Heart left ventricle (tissue), 13 donors: Measurements from ENCODE around the gene HELLS.

Source experiments
- POLR2A ChIP-seq, 2 donors: fragments of 450-650 bp; IDR thresholded peaks; one replicate each; pipeline ENCODE4 v1.6.1; 2017; ENCODE audit warnings: antibody characterized with exemption in 2 of 2, mild to moderate bottlenecking in 2 of 2, moderate library complexity in 2 of 2
- TF ChIP-seq, protein P1 (sequence below), 12 donors: fragments of 200-600 bp; sonication (generic) in 4 of 12; IDR thresholded peaks; one replicate each; pipeline versions ENCODE4 v1.5.0 to v1.8.0; 2018 to 2022; ENCODE audit warnings: antibody characterized with exemption in 12 of 12, mild to moderate bottlenecking in 5 of 12
- donor health status: ischemic (EF 13 %, LVEDD 7.1; RV severe dilation, severe dysfunction).
- donor health status: DM: no; HTN: yes; CAD: no.
- donor health status: DM: no; HTN: no; CAD: no.
- donor health status: ischemic (EF 25% LVEDD 6.9; RV normal size, moderate dysfunction).
- donor health status: ischemic (EF 25% LVEDD 5.7; RV mildly dilated, moderate dysfunction).
- donor health status: ischemic (EF 35%, LVEDD 5.7; RV mildly dilated, moderate dysfunction).
- donor health status: nonischemic (EF 11% LVEDD 7.7; RV severe dilation, severe dysfunction).
- donor health status: DM: yes; HTN: yes; CAD: no.
- donor health status: PGD.
- donor health status: ischemic (EF 29% LVEDD 5.4; RV normal size, mild dysfunction).
- donor health status: nonischemic (EF 23%, LVEDD 6.1; RV moderate dilation, normal function).

DNA sequence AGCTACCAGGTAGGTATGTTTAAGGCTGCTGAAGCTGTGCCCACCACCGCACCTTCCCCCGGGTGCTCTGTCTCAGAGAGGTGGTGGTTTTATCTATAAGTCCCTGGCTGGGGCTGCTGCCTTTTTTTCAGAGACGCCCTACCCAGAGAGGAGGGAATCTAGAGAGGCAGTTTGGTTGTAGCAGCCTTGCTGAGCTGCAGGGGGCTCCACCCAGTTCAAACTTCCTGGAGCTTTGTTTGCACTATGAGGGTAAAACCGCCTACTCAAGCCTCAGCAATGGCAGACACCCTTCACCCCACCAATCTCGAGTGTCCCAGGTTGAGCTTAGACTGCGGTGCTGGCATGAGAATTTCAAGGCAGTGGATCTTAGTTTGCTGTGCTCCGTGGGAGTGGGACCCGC is 94.3 kb downstream of the HELLS start:
- TF ChIP-seq, protein P1, sequence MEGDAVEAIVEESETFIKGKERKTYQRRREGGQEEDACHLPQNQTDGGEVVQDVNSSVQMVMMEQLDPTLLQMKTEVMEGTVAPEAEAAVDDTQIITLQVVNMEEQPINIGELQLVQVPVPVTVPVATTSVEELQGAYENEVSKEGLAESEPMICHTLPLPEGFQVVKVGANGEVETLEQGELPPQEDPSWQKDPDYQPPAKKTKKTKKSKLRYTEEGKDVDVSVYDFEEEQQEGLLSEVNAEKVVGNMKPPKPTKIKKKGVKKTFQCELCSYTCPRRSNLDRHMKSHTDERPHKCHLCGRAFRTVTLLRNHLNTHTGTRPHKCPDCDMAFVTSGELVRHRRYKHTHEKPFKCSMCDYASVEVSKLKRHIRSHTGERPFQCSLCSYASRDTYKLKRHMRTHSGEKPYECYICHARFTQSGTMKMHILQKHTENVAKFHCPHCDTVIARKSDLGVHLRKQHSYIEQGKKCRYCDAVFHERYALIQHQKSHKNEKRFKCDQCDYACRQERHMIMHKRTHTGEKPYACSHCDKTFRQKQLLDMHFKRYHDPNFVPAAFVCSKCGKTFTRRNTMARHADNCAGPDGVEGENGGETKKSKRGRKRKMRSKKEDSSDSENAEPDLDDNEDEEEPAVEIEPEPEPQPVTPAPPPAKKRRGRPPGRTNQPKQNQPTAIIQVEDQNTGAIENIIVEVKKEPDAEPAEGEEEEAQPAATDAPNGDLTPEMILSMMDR (IDR thresholded peaks at IDR 0.05) = no peak
- TF ChIP-seq POLR2A (IDR thresholded peaks at IDR 0.05) = no peak
